ENCODE results near the gene MSI2. TPM values are rescaled to one million over a fixed set of nuclear protein-coding genes. Genes with fewer than 3 reads are reported as not detected.

MSI2 gene
- total RNA-seq, 2 experiments from 2014 or later = 65.7 to 71.9 TPM

- Mint-ChIP-seq H3K4me1 (ENCODE audit: low read depth) (no peaks in the 10 kb centered on the region), H3K4me3 (no peak overlapping the region), H3K9me3 (peaks cover 55% of the 10 kb centered on the region), H3K27ac (no peak overlapping the region), H3K36me3 (peaks cover 59% of the 10 kb centered on the region), H3K27me3 (no peaks in the 10 kb centered on the region)
- ChIA-PET POLR2A (no interaction called here), CTCF (no interaction called here)
- intact Hi-C loops (cut with micrococcal nuclease) = no loop called here
- no peak for DNase-seq
These were observed 129.7 kb downstream of the MSI2 start for GRCh38 chr17:57385975-57386374.

GRCh38 chr17:57387575-57387974, 131.3 kb downstream of the MSI2 start:
- peaks cover 64% of the 10 kb centered on the region for H3K36me3 Mint-ChIP-seq
- no peaks in the 10 kb centered on the region for H3K27me3 Mint-ChIP-seq
- H3K9me3 Mint-ChIP-seq = peaks cover 65% of the 10 kb centered on the region
- intact Hi-C loops (cut with micrococcal nuclease) = no loop called here
- no peak overlapping the region for H3K27ac Mint-ChIP-seq
- CTCF ChIA-PET = interaction anchor here (0.6 kb wide), 1 partner anchor 145 kb away, joined by 3 read pairs; no protein-coding TSS in a partner anchor
- DNase-seq = no peak
- POLR2A ChIA-PET = no interaction called here
- no peaks in the 10 kb centered on the region for H3K4me1 Mint-ChIP-seq (ENCODE audit: low read depth)
- no peak overlapping the region for H3K4me3 Mint-ChIP-seq

DNA sequence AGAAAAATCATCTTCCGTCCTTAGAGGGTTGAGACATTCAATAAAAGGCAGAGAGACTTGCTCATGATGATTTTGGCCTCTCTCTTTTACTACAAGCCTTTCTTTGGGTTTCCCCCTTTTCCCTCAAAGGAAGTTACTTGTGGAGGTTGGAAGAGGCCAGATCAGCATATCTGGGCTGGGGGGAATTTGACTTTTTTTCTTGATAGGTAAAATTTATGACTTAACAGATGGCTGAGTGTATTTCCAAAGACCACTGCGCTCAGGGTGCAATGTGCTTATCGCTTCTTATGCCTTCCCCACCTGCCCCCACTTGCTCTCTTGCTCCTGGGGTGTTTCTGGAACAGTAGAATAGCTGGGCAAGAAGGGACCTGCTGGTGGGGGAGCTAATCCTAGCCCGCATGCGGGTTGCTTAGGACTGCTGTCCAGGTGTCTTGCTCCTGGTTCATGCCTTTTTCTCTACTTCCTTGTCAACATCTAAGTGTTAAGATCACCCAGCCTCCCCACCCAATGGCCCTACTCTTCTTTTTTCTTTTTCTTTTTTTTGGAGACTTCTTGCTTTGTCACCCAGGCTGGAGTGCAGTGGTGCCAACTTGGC, 131.9 kb downstream of the MSI2 start:
- intact Hi-C loops (cut with micrococcal nuclease) = no loop called here
- CTCF ChIA-PET = no interaction called here
- Mint-ChIP-seq H3K9me3 (peaks cover 67% of the 10 kb centered on the region), H3K27ac (no peak overlapping the region), H3K27me3 (no peaks in the 10 kb centered on the region), H3K4me3 (no peak overlapping the region), H3K36me3 (peaks cover 69% of the 10 kb centered on the region), H3K4me1 (ENCODE audit: low read depth) (no peaks in the 10 kb centered on the region)
- POLR2A ChIA-PET = no interaction called here
- DNase-seq = no peak

- CTCF ChIA-PET = interaction anchor here (0.7 kb wide), 1 partner anchor 11 kb away, joined by 3 read pairs; no protein-coding TSS in a partner anchor
- no peaks in the 10 kb centered on the region for H3K4me1 Mint-ChIP-seq (ENCODE audit: low read depth)
- no peak for DNase-seq
- intact Hi-C loops (cut with micrococcal nuclease) = no loop called here
- H3K27me3 Mint-ChIP-seq = no peaks in the 10 kb centered on the region
- peaks cover 65% of the 10 kb centered on the region for H3K36me3 Mint-ChIP-seq
- POLR2A ChIA-PET = no interaction called here
- H3K27ac Mint-ChIP-seq = no peak overlapping the region
- peaks cover 63% of the 10 kb centered on the region for H3K9me3 Mint-ChIP-seq
- H3K4me3 Mint-ChIP-seq = no peak overlapping the region
These were observed 133.2 kb downstream of the MSI2 start for GRCh38 chr17:57389473-57389872.

GRCh38 chr17:57391076-57391825, 134.9 kb downstream of the MSI2 start:
- intact Hi-C loops (cut with micrococcal nuclease) = no loop called here
- Mint-ChIP-seq H3K9me3 (peaks cover 45% of the 10 kb centered on the region), H3K4me3 (no peak overlapping the region), H3K27ac (no peak overlapping the region), H3K36me3 (peaks cover 51% of the 10 kb centered on the region), H3K4me1 (ENCODE audit: low read depth) (peaks cover 9% of the 10 kb centered on the region), H3K27me3 (no peaks in the 10 kb centered on the region)
- CTCF ChIA-PET = no interaction called here
- no peak for DNase-seq
- POLR2A ChIA-PET = no interaction called here

GRCh38 chr17:57391857-57392471, 135.6 kb downstream of the MSI2 start:
- H3K4me1 Mint-ChIP-seq (ENCODE audit: low read depth) = peaks cover 9% of the 10 kb centered on the region
- no peak overlapping the region for H3K27ac Mint-ChIP-seq
- intact Hi-C loops (cut with micrococcal nuclease) = no loop called here
- POLR2A ChIA-PET = no interaction called here
- H3K36me3 Mint-ChIP-seq = peaks cover 46% of the 10 kb centered on the region
- no peak for DNase-seq
- peaks cover 39% of the 10 kb centered on the region for H3K9me3 Mint-ChIP-seq
- H3K27me3 Mint-ChIP-seq = no peaks in the 10 kb centered on the region
- CTCF ChIA-PET = no interaction called here
- H3K4me3 Mint-ChIP-seq = no peak overlapping the region

DNA sequence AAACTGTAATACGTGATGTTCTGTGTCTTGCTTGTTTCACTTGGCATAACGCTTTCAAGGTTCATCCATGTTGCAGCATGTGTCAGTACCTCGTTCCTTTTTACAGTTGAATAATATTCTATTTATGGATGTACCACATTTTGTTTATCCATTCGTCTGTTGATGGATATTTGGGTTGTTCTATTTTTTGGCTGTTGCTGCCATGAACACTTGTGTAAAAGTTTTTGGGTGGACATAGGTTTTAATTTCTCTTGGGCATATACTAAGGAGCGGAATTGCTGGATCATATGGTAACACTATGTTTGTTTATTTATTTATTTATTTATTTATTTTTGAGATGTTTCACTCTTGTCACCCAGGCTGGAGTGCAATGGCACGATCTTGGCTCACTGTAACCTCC, 137.0 kb downstream of the MSI2 start:
- H3K27ac Mint-ChIP-seq = no peak overlapping the region
- no peak for DNase-seq
- CTCF ChIA-PET = no interaction called here
- peaks cover 35% of the 10 kb centered on the region for H3K36me3 Mint-ChIP-seq
- H3K4me1 Mint-ChIP-seq (ENCODE audit: low read depth) = peaks cover 9% of the 10 kb centered on the region
- H3K4me3 Mint-ChIP-seq = no peak overlapping the region
- H3K27me3 Mint-ChIP-seq = no peaks in the 10 kb centered on the region
- POLR2A ChIA-PET = no interaction called here
- peaks cover 27% of the 10 kb centered on the region for H3K9me3 Mint-ChIP-seq
- intact Hi-C loops (cut with micrococcal nuclease) = no loop called here

GRCh38 chr17:57394375-57394774, 138.1 kb downstream of the MSI2 start:
- Mint-ChIP-seq H3K27me3 (no peaks in the 10 kb centered on the region), H3K4me3 (no peak overlapping the region), H3K9me3 (peaks cover 24% of the 10 kb centered on the region), H3K36me3 (peaks cover 32% of the 10 kb centered on the region), H3K27ac (no peak overlapping the region), H3K4me1 (ENCODE audit: low read depth) (peaks cover 9% of the 10 kb centered on the region)
- intact Hi-C loops (cut with micrococcal nuclease) = no loop called here
- DNase-seq = no peak
- CTCF ChIA-PET = no interaction called here
- POLR2A ChIA-PET = no interaction called here

GRCh38 chr17:57395721-57396321, 139.5 kb downstream of the MSI2 start:
- H3K4me1 Mint-ChIP-seq (ENCODE audit: low read depth) = peaks cover 9% of the 10 kb centered on the region
- no peak for DNase-seq
- peaks cover 24% of the 10 kb centered on the region for H3K9me3 Mint-ChIP-seq
- no peaks in the 10 kb centered on the region for H3K27me3 Mint-ChIP-seq
- H3K4me3 Mint-ChIP-seq = no peak overlapping the region
- CTCF ChIA-PET = no interaction called here
- intact Hi-C loops (cut with micrococcal nuclease) = no loop called here
- H3K27ac Mint-ChIP-seq = no peak overlapping the region
- POLR2A ChIA-PET = no interaction called here
- peaks cover 28% of the 10 kb centered on the region for H3K36me3 Mint-ChIP-seq

GRCh38 chr17:57396511-57396921, 140.2 kb downstream of the MSI2 start:
- no peaks in the 10 kb centered on the region for H3K27me3 Mint-ChIP-seq
- DNase-seq = no peak
- H3K9me3 Mint-ChIP-seq = peaks cover 17% of the 10 kb centered on the region
- H3K4me3 Mint-ChIP-seq = no peak overlapping the region
- intact Hi-C loops (cut with micrococcal nuclease) = no loop called here
- peaks cover 9% of the 10 kb centered on the region for H3K4me1 Mint-ChIP-seq (ENCODE audit: low read depth)
- H3K36me3 Mint-ChIP-seq = peaks cover 24% of the 10 kb centered on the region
- CTCF ChIA-PET = no interaction called here
- POLR2A ChIA-PET = no interaction called here
- H3K27ac Mint-ChIP-seq = no peak overlapping the region

DNA sequence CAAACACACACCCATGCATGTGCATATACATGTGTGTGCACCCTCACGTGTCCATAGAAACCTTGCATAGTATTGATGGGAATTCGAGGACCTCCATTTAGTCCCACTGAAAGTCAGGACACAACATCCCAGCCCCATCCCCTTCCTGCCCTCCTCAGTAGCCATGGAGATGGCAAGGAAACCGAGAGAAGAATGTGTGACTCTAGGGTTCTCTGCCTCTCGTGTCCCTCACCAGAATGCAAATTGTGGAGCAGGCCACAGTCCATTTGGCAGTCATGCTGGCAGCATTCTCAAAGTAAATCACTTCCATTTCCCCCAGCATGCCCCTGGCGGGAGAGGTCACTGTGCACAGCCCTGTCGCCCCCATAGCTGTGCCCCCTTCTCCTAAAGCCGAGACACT, 141.1 kb downstream of the MSI2 start:
- DNase-seq = no peak
- CTCF ChIA-PET = interaction anchor here (4.2 kb wide), 1 partner anchor 154 kb away, joined by 20 read pairs; no protein-coding TSS in a partner anchor
- POLR2A ChIA-PET = no interaction called here
- Mint-ChIP-seq H3K4me3 (no peak overlapping the region), H3K27ac (no peak overlapping the region), H3K9me3 (peaks cover 11% of the 10 kb centered on the region), H3K36me3 (peaks cover 23% of the 10 kb centered on the region), H3K4me1 (ENCODE audit: low read depth) (peaks cover 9% of the 10 kb centered on the region), H3K27me3 (no peaks in the 10 kb centered on the region)
- intact Hi-C loops (cut with micrococcal nuclease) = no loop called here

DNA sequence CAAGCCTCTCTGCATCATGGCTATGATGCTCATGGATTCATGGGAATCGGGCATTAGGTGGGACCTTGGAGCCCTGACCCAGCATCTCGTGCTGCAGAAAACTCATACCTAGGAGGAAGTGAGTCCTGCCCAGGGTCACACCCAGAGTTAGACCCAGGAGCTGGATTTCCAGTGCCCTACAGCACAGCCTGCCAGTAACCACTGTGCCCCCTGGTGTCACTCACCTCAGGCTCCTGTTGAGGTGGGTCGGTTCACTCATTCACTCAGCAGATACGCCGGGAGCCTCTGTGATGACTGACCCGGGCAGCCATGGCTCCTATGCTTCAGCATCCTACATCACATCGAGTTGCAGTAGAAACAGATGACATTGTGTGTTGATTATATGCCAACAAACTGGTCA, 143.4 kb downstream of the MSI2 start:
- H3K4me1 Mint-ChIP-seq (ENCODE audit: low read depth) = peaks cover 15% of the 10 kb centered on the region
- no peak overlapping the region for H3K4me3 Mint-ChIP-seq
- H3K27ac Mint-ChIP-seq = no peak overlapping the region
- H3K9me3 Mint-ChIP-seq = no peaks in the 10 kb centered on the region
- ChIA-PET POLR2A (no interaction called here), CTCF (interaction anchor here (4.2 kb wide), 1 partner anchor 156 kb away, joined by 20 read pairs; no protein-coding TSS in a partner anchor)
- intact Hi-C loops (cut with micrococcal nuclease) = no loop called here
- H3K36me3 Mint-ChIP-seq = peaks cover 20% of the 10 kb centered on the region
- DNase-seq = no peak
- H3K27me3 Mint-ChIP-seq = no peaks in the 10 kb centered on the region

All from activated CD4-positive, alpha-beta memory T cell treated with anti-CD3 and anti-CD28 coated beads for 36 hours (primary cell).